HG02623 (cell line): ENCODE results near the gene HAUS7.
"Not testable (repeated sequence)": the region's sequence is repeated elsewhere in the genome, so short reads cannot be mapped to it uniquely, and the experiment has no call there.

ENCODE experiments used
- ATAC-seq: cut with Tn5 transposase; IDR thresholded peaks from one replicate; pipeline ENCODE4 v1.9.1; 2021; ENCODE audit warnings: moderate library complexity; ENCODE audit not compliant: unreplicated experiment

Gene HAUS7

GRCh38 chrX:153411255-153411987 is 59.0 kb downstream of the HAUS7 start, which contains the start of gene ZFP92:
Gene ZFP92, plus strand, starts transcription at chrX:153411472. Its CDS starts 6,851 bp downstream, at chrX:153418323.
- ATAC-seq = peak; percentile 59

- ATAC-seq = no peak
Observed at GRCh38 chrX:153410888-153411254, 59.5 kb downstream of the HAUS7 start.

GRCh38 chrX:153410373-153410772 is 60.0 kb downstream of the HAUS7 start:
- no peak for ATAC-seq

- no peak for ATAC-seq
Observed at GRCh38 chrX:153409414-153410101, 60.8 kb downstream of the HAUS7 start.

- ATAC-seq = no peak
Observed at GRCh38 chrX:153408871-153409351, 61.5 kb downstream of the HAUS7 start.

- no peak for ATAC-seq
Observed at GRCh38 chrX:153408221-153408721, 62.1 kb downstream of the HAUS7 start.

- no peak for ATAC-seq
Observed at GRCh38 chrX:153407736-153408135, 62.6 kb downstream of the HAUS7 start.

- ATAC-seq = no peak
Observed at GRCh38 chrX:153406903-153407302, 63.5 kb downstream of the HAUS7 start.

GRCh38 chrX:153406011-153406410 is 64.4 kb downstream of the HAUS7 start:
- ATAC-seq = no peak

- ATAC-seq = no peak
Observed at GRCh38 chrX:153405426-153405825, 65.0 kb downstream of the HAUS7 start.

- ATAC-seq = not testable (repeated sequence)
Observed at GRCh38 chrX:153404333-153404732, 66.0 kb downstream of the HAUS7 start.

GRCh38 chrX:153401133-153401764 is 69.1 kb downstream of the HAUS7 start, which contains the start of gene PNMA6E:
Gene PNMA6E, minus strand, starts transcription at chrX:153401350. Its CDS starts 2,501 bp downstream, at chrX:153398849.
- ATAC-seq = no peak

- no peak for ATAC-seq
Observed at GRCh38 chrX:153400146-153401132, 69.9 kb downstream of the HAUS7 start.

- no peak for ATAC-seq
Observed at GRCh38 chrX:153398275-153398960, 72.0 kb downstream of the HAUS7 start.
